ENCODE measurements around the gene TMEM88. TPM values are rescaled to one million over a fixed set of nuclear protein-coding genes. Genes with fewer than 3 reads are reported as not detected.

Gene TMEM88
- total and polyA plus RNA-seq, 2 donors (not counting 3 experiments of a cell fraction or from before 2014, with no cell fraction given): 53.4 to 165 TPM

- no peaks in the 10 kb centered on the region for H3K36me3 ChIP-seq (ENCODE audit: control insufficient read depth in 2 of 2, extremely low read depth in 1 of 2, insufficient read depth in 2 of 2, low read length in 2 of 2)
Observed at GRCh38 chr17:7833795-7834541, 20.9 kb upstream of the TMEM88 start, which contains the start of gene KDM6B. KDM6B (plus strand) TSS chr17:7834217; CDS start chr17:7845555, 11,338 bp downstream.

More at GRCh38 chr17:7833795-7834541, 20.9 kb upstream of the TMEM88 start, which contains the start of gene KDM6B:
- FAIRE-seq: peak; percentile 96
- peak within 1 kb of the TSS; percentile 79 for H3K4me2 ChIP-seq (ENCODE audit: insufficient read depth, low read length)
- intact Hi-C loops (cut with micrococcal nuclease) (loop anchor here (1.0 kb wide), 2 partner anchors 17 to 53 kb away; no protein-coding TSS in a partner anchor), dilution Hi-C loops (cut with MboI; ENCODE audit: extremely low pct_ligation_motif_present, low sequenced_read_pairs) (no loop called here)
- H3K9ac ChIP-seq (replicated peaks; ENCODE audit: extremely low read depth, insufficient read depth, low read length): peak within 1 kb of the TSS; percentile 96
- peaks cover 0 to 3% of the 10 kb centered on the region in 2 experiments for H3K27me3 ChIP-seq (ENCODE audit: control insufficient read depth in 2 of 2, insufficient read depth in 2 of 2, low read length in 2 of 2)
- no peaks in the 10 kb centered on the region for H3K9me1 ChIP-seq (replicated peaks; ENCODE audit: control insufficient read depth, extremely low read depth, insufficient read depth, low read length)
- peak within 1 kb of the TSS; percentile 94 for H3K27ac ChIP-seq (ENCODE audit: insufficient read depth, low read depth, low read length)
- H3K4me1 ChIP-seq (ENCODE audit: control insufficient read depth, extremely low read depth, insufficient read depth, low read length): peaks cover 32% of the 10 kb centered on the region
- H4K20me1 ChIP-seq (replicated peaks; ENCODE audit: control insufficient read depth, extremely low read depth, insufficient read depth, low read length): no peaks in the 10 kb centered on the region
- ChIA-PET POLR2A (no interaction called here), CTCF (interaction anchor here (0.9 to 5.8 kb wide), 15 partner anchors 9 to 226 kb away, joined by 3 to 32 read pairs (median 4); partner anchors contain the start of genes CYB5D1, NAA38 and TMEM88)
- peak within 1 kb of the TSS; percentile 86 for H2AFZ ChIP-seq (ENCODE audit: low read depth, low read length)
- no peaks in the 10 kb centered on the region for H3K79me2 ChIP-seq (ENCODE audit: control insufficient read depth, insufficient read depth, low read length)
- no peaks in the 10 kb centered on the region for H3K9me3 ChIP-seq (replicated peaks; ENCODE audit: control insufficient read depth, insufficient read depth, low read length)
- peak within 1 kb of the TSS; percentile 34 to 64 (median 61) for H3K4me3 ChIP-seq (replicated peaks in 1 of 3; ENCODE audit: insufficient read depth in 1 of 3, low read depth in 1 of 3, low read length in 3 of 3)
- peak; percentile 95 for DNase-seq (ENCODE audit: low read depth, low spot score)
- no TSS peak for BruUV-seq (replicated peaks)
- TF ChIP-seq JUN (IDR thresholded peaks at IDR 0.05; ENCODE audit: borderline replicate concordance, insufficient read depth, insufficient read length, low read depth) (no peak), POLR2A (IDR thresholded peaks at IDR 0.05; ENCODE audit: low read depth, low read length) (no peak), GATA2 (IDR thresholded peaks at IDR 0.05; ENCODE audit: insufficient read depth, insufficient read length, low read depth, low read length) (no peak), CTCF (IDR thresholded peaks at IDR 0.05; ENCODE audit: extremely low read depth in 1 of 2, insufficient read depth in 1 of 2, low read depth in 1 of 2, low read length in 2 of 2) (no peak), POLR2AphosphoS5 (IDR thresholded peaks at IDR 0.05; ENCODE audit: insufficient read depth, low read depth, low read length) (no peak), EZH2 (IDR thresholded peaks at IDR 0.05; ENCODE audit: borderline replicate concordance, low read depth, low read length, severe bottlenecking) (no peak), FOS (IDR thresholded peaks at IDR 0.05; ENCODE audit: borderline replicate concordance, insufficient read depth, low read length) (no peak)

Measured in endothelial cell of umbilical vein (primary cell).